CD8-positive, alpha-beta memory T cell (primary cell): ENCODE measurements around the gene CLIP1. TPM values are rescaled to one million over a fixed set of nuclear protein-coding genes. Genes with fewer than 3 reads are reported as not detected.

ENCODE experiments used
- CTCF ChIA-PET: fragments of 350-600 bp; sonication (Branson Sonifier 250); formaldehyde crosslinking; loops from one replicate; lab custom pipeline; 2021; ENCODE audit warnings: antibody characterized with exemption; lab: Charles Lee
- POLR2A ChIA-PET: fragments of 350-600 bp; sonication (Branson Sonifier 250); formaldehyde crosslinking; loops from one replicate; lab custom pipeline; 2021; ENCODE audit warnings: antibody characterized with exemption; lab: Charles Lee
- DNase-seq, 5 donors: peaks; one replicate each; pipeline versions ENCODE4 v3.0.0 to v3.0.0-alpha.2; 2020 to 2022; ENCODE audit warnings: mixed read lengths in 1 of 5
- H3K27ac ChIP-seq: one replicate; pipeline ENCODE4 v1.7.0; 2013; ENCODE audit warnings: low read depth, mild to moderate bottlenecking, low read length, moderate library complexity
- H3K27me3 ChIP-seq: 2 replicates; pipeline ENCODE4 v1.7.0; 2013; ENCODE audit warnings: low read length, mild to moderate bottlenecking; ENCODE audit not compliant: insufficient read depth, poor library complexity, severe bottlenecking
- H3K36me3 ChIP-seq: 2 replicates; pipeline ENCODE4 v1.7.0; 2013; ENCODE audit warnings: mild to moderate bottlenecking, low read length, moderate library complexity; ENCODE audit not compliant: insufficient read depth
- H3K4me1 ChIP-seq: 2 replicates; pipeline ENCODE4 v1.7.0; 2013; ENCODE audit warnings: mild to moderate bottlenecking, low read length, moderate library complexity; ENCODE audit not compliant: insufficient read depth
- H3K4me3 ChIP-seq: 2 replicates; pipeline ENCODE4 v1.7.0; 2013; ENCODE audit warnings: mild to moderate bottlenecking, low read length
- H3K9me3 ChIP-seq: 2 replicates; pipeline ENCODE4 v1.7.0; 2013; ENCODE audit warnings: mild to moderate bottlenecking, low read length
- H3K27ac Mint-ChIP-seq, 8 donors: one replicate each; pipeline ENCODE4 v1.8.0; 2020 to 2021; ENCODE audit warnings: mixed read lengths in 8 of 8, mild to moderate bottlenecking in 6 of 8, inconsistent platforms in 3 of 8, moderate library complexity in 3 of 8
- H3K27me3 Mint-ChIP-seq, 2 donors: one replicate each; pipeline ENCODE4 v1.8.0; 2020 to 2021; ENCODE audit warnings: mixed read lengths in 2 of 2, mild to moderate bottlenecking in 1 of 2, moderate library complexity in 1 of 2
- H3K36me3 Mint-ChIP-seq, 3 donors: one replicate each; pipeline ENCODE4 v1.8.0; 2020 to 2021; ENCODE audit warnings: mixed read lengths in 3 of 3, inconsistent platforms in 1 of 3, mild to moderate bottlenecking in 1 of 3
- H3K4me1 Mint-ChIP-seq, 3 donors: one replicate each; pipeline ENCODE4 v1.8.0; 2020 to 2021; ENCODE audit warnings: mixed read lengths in 3 of 3, inconsistent platforms in 1 of 3, mild to moderate bottlenecking in 1 of 3
- H3K4me3 Mint-ChIP-seq, 7 donors: one replicate each; pipeline ENCODE4 v1.8.0; 2020 to 2021; ENCODE audit warnings: mixed read lengths in 7 of 7, mild to moderate bottlenecking in 6 of 7, moderate library complexity in 4 of 7, inconsistent platforms in 2 of 7
- H3K9me3 Mint-ChIP-seq, 5 donors: one replicate each; pipeline ENCODE4 v1.8.0; 2020 to 2022; ENCODE audit warnings: mixed read lengths in 5 of 5, mild to moderate bottlenecking in 3 of 5, moderate library complexity in 2 of 5, inconsistent platforms in 1 of 5
- polyA plus RNA-seq: library from polyadenylated mRNA; unstranded; fragments of 300-500 nt; fragmentation: Illumina TruSeq; gene quantifications from one replicate; pipeline ENCODE4 v1.2.3, GENCODE V29; 2021
- total RNA-seq, 2 experiments: library from RNA; stranded (reverse); gene quantifications; one replicate each; pipeline ENCODE4 v1.2.3, GENCODE V29; 2021

Gene CLIP1
- total and polyA plus RNA-seq, 3 experiments from 2014 or later, result 27.3 to 48.2 (median 43.9) TPM

- Histone ChIP-seq H3K4me1 (no peaks in the 10 kb centered on the region), H3K9me3 (no peaks in the 10 kb centered on the region), H3K27ac (no peak overlapping the region), H3K27me3 (no peaks in the 10 kb centered on the region), H3K4me3 (no peak overlapping the region), H3K36me3 (no peaks in the 10 kb centered on the region)
- Mint-ChIP-seq H3K36me3 (peaks cover 8 to 62% (median 17%) of the 10 kb centered on the region in 3 donors), H3K4me1 (no peaks in the 10 kb centered on the region), H3K4me3 (no peak overlapping the region), H3K27me3 (no peaks in the 10 kb centered on the region), H3K9me3 (no peaks in the 10 kb centered on the region), H3K27ac (no peak overlapping the region)
- no peak for DNase-seq
- ChIA-PET POLR2A (no interaction called here), CTCF (no interaction called here)
These were observed 126.6 kb downstream of the CLIP1 start for GRCh38 chr12:122295877-122296276.

- H3K27me3 ChIP-seq, result no peaks in the 10 kb centered on the region
- H3K4me3 Mint-ChIP-seq, result no peak overlapping the region
- H3K36me3 ChIP-seq, result no peaks in the 10 kb centered on the region
- ChIA-PET POLR2A (no interaction called here), CTCF (no interaction called here)
- H3K9me3 ChIP-seq, result no peaks in the 10 kb centered on the region
- H3K27me3 Mint-ChIP-seq, result no peaks in the 10 kb centered on the region
- no peak overlapping the region for H3K27ac Mint-ChIP-seq
- H3K4me3 ChIP-seq, result no peak overlapping the region
- peaks cover 4 to 53% (median 12%) of the 10 kb centered on the region in 3 donors for H3K36me3 Mint-ChIP-seq
- no peaks in the 10 kb centered on the region for H3K4me1 Mint-ChIP-seq
- H3K4me1 ChIP-seq, result no peaks in the 10 kb centered on the region
- no peak for DNase-seq
- no peaks in the 10 kb centered on the region for H3K9me3 Mint-ChIP-seq
- no peak overlapping the region for H3K27ac ChIP-seq
These were observed 129.4 kb downstream of the CLIP1 start for GRCh38 chr12:122293081-122293480.

GRCh38 chr12:122291431-122291830, 131.0 kb downstream of the CLIP1 start:
- Mint-ChIP-seq H3K36me3 (peaks cover 0 to 50% (median 13%) of the 10 kb centered on the region in 3 donors), H3K27ac (no peak overlapping the region), H3K9me3 (no peaks in the 10 kb centered on the region), H3K4me1 (no peaks in the 10 kb centered on the region), H3K4me3 (no peak overlapping the region), H3K27me3 (no peaks in the 10 kb centered on the region)
- H3K27me3 ChIP-seq, result no peaks in the 10 kb centered on the region
- ChIA-PET POLR2A (no interaction called here), CTCF (no interaction called here)
- DNase-seq, result no peak
- H3K27ac ChIP-seq, result no peak overlapping the region
- H3K36me3 ChIP-seq, result no peaks in the 10 kb centered on the region
- no peaks in the 10 kb centered on the region for H3K9me3 ChIP-seq
- H3K4me3 ChIP-seq, result no peak overlapping the region
- no peaks in the 10 kb centered on the region for H3K4me1 ChIP-seq

GRCh38 chr12:122283680-122284079, 138.8 kb downstream of the CLIP1 start:
- Histone ChIP-seq H3K36me3 (peaks cover 4% of the 10 kb centered on the region), H3K27me3 (no peaks in the 10 kb centered on the region), H3K4me3 (no peak overlapping the region), H3K9me3 (no peaks in the 10 kb centered on the region), H3K4me1 (no peaks in the 10 kb centered on the region), H3K27ac (no peak overlapping the region)
- H3K9me3 Mint-ChIP-seq, result no peaks in the 10 kb centered on the region
- H3K4me1 Mint-ChIP-seq, result no peaks in the 10 kb centered on the region
- H3K27me3 Mint-ChIP-seq, result no peaks in the 10 kb centered on the region
- no peak for DNase-seq
- H3K36me3 Mint-ChIP-seq, result peaks cover 0 to 47% (median 7%) of the 10 kb centered on the region in 3 donors
- H3K27ac Mint-ChIP-seq, result no peak overlapping the region
- ChIA-PET CTCF (no interaction called here), POLR2A (no interaction called here)
- H3K4me3 Mint-ChIP-seq, result no peak overlapping the region

GRCh38 chr12:122282061-122282460, 140.4 kb downstream of the CLIP1 start:
- Histone ChIP-seq H3K36me3 (peaks cover 12% of the 10 kb centered on the region), H3K4me1 (no peaks in the 10 kb centered on the region), H3K4me3 (no peak overlapping the region), H3K27ac (no peak overlapping the region), H3K9me3 (no peaks in the 10 kb centered on the region), H3K27me3 (no peaks in the 10 kb centered on the region)
- CTCF ChIA-PET, result interaction anchor here (1.2 kb wide), 1 partner anchor 9 kb away, joined by 3 read pairs; no protein-coding TSS in a partner anchor
- Mint-ChIP-seq H3K27me3 (no peaks in the 10 kb centered on the region), H3K4me1 (no peaks in the 10 kb centered on the region), H3K36me3 (peaks cover 0 to 49% (median 11%) of the 10 kb centered on the region in 3 donors), H3K4me3 (no peak overlapping the region), H3K9me3 (no peaks in the 10 kb centered on the region), H3K27ac (no peak overlapping the region)
- DNase-seq, result no peak
- POLR2A ChIA-PET, result no interaction called here

- Mint-ChIP-seq H3K4me1 (no peaks in the 10 kb centered on the region), H3K27me3 (no peaks in the 10 kb centered on the region), H3K27ac (peak overlapping the region in 1 of 8 donors; percentile 4), H3K36me3 (peaks cover 0 to 64% (median 16%) of the 10 kb centered on the region in 3 donors), H3K9me3 (no peaks in the 10 kb centered on the region), H3K4me3 (no peak overlapping the region)
- H3K36me3 ChIP-seq, result peaks cover 20% of the 10 kb centered on the region
- no peak for DNase-seq
- no peak overlapping the region for H3K27ac ChIP-seq
- H3K4me1 ChIP-seq, result no peaks in the 10 kb centered on the region
- no peak overlapping the region for H3K4me3 ChIP-seq
- ChIA-PET POLR2A (no interaction called here), CTCF (interaction anchor here (1.4 kb wide), 1 partner anchor 9 kb away, joined by 3 read pairs; no protein-coding TSS in a partner anchor)
- no peaks in the 10 kb centered on the region for H3K27me3 ChIP-seq
- H3K9me3 ChIP-seq, result no peaks in the 10 kb centered on the region
These were observed 146.2 kb downstream of the CLIP1 start for GRCh38 chr12:122276242-122276641.

GRCh38 chr12:122275459-122275858, 147.0 kb downstream of the CLIP1 start:
- no peaks in the 10 kb centered on the region for H3K9me3 ChIP-seq
- Mint-ChIP-seq H3K36me3 (peaks cover 0 to 60% (median 16%) of the 10 kb centered on the region in 3 donors), H3K27ac (peak overlapping the region in 1 of 8 donors; percentile 47), H3K27me3 (no peaks in the 10 kb centered on the region), H3K4me1 (no peaks in the 10 kb centered on the region), H3K9me3 (no peaks in the 10 kb centered on the region), H3K4me3 (no peak overlapping the region)
- no peaks in the 10 kb centered on the region for H3K27me3 ChIP-seq
- H3K27ac ChIP-seq, result no peak overlapping the region
- no peak overlapping the region for H3K4me3 ChIP-seq
- ChIA-PET CTCF (interaction anchor here (1.4 kb wide), 1 partner anchor 10 kb away, joined by 3 read pairs; no protein-coding TSS in a partner anchor), POLR2A (no interaction called here)
- peaks cover 20% of the 10 kb centered on the region for H3K36me3 ChIP-seq
- no peak for DNase-seq
- no peaks in the 10 kb centered on the region for H3K4me1 ChIP-seq

GRCh38 chr12:122266230-122266901, 156.1 kb downstream of the CLIP1 start, which contains the start of gene VPS33A:
Gene VPS33A (minus strand): TSS chr12:122266494. CDS start chr12:122266408, 86 bp downstream.
- DNase-seq, result peak; percentile 89 to 96 (median 90)
- H3K36me3 Mint-ChIP-seq, result peaks cover under 1 to 42% (median 7%) of the 10 kb centered on the region in 3 donors
- Histone ChIP-seq H3K27ac (peak within 1 kb of the TSS; percentile 93), H3K4me1 (peaks cover 15% of the 10 kb centered on the region), H3K4me3 (peak within 1 kb of the TSS; percentile 88), H3K9me3 (no peaks in the 10 kb centered on the region), H3K27me3 (no peaks in the 10 kb centered on the region), H3K36me3 (no peaks in the 10 kb centered on the region)
- H3K4me3 Mint-ChIP-seq, result peak within 1 kb of the TSS; percentile 93 to 100 (median 99)
- H3K27me3 Mint-ChIP-seq, result peaks cover 0 to 8% of the 10 kb centered on the region in 2 donors
- ChIA-PET CTCF (interaction anchor here (0.6 to 3.2 kb wide), 20 partner anchors 8 to 1418 kb away, joined by 3 to 36 read pairs (median 3); partner anchors contain the start of gene DIABLO), POLR2A (interaction anchor here (0.7 to 3.7 kb wide), 10 partner anchors 13 to 376 kb away, joined by 3 to 33 read pairs (median 5); partner anchors contain the start of genes CFAP251, DIABLO, KNTC1 and RSRC2)
- peaks cover 18 to 50% (median 38%) of the 10 kb centered on the region in 3 donors for H3K4me1 Mint-ChIP-seq
- peak within 1 kb of the TSS; percentile 98 to 100 (median 99) for H3K27ac Mint-ChIP-seq
- peaks cover 0 to 4% (median 3%) of the 10 kb centered on the region in 5 donors for H3K9me3 Mint-ChIP-seq
